GM20431 (cell line): ENCODE results near the gene POMP.
"Not testable (repeated sequence)": the region's sequence is repeated elsewhere in the genome, so short reads cannot be mapped to it uniquely, and the experiment has no call there.

Experiments used
- in situ Hi-C: fragments of 300-500 bp; cut with MseI, MboI; formaldehyde crosslinking; loops from one replicate; pipeline ENCODE4 v1.15.0; 2020; ENCODE audit warnings: low sequenced_read_pairs; ENCODE audit not compliant: unreplicated experiment

Gene POMP

GRCh38 chr13:28685114-28685513, 26.2 kb downstream of the POMP start:
- in situ Hi-C loops: no loop called here

- in situ Hi-C loops: no loop called here
Observed at GRCh38 chr13:28685892-28686291, 27.0 kb downstream of the POMP start.

GRCh38 chr13:28693605-28694491, 34.9 kb downstream of the POMP start:
- in situ Hi-C loops: not testable (repeated sequence)

GRCh38 chr13:28697441-28697840, 38.5 kb downstream of the POMP start:
- in situ Hi-C loops: no loop called here

GRCh38 chr13:28699246-28699645, 40.3 kb downstream of the POMP start:
- in situ Hi-C loops: no loop called here

DNA sequence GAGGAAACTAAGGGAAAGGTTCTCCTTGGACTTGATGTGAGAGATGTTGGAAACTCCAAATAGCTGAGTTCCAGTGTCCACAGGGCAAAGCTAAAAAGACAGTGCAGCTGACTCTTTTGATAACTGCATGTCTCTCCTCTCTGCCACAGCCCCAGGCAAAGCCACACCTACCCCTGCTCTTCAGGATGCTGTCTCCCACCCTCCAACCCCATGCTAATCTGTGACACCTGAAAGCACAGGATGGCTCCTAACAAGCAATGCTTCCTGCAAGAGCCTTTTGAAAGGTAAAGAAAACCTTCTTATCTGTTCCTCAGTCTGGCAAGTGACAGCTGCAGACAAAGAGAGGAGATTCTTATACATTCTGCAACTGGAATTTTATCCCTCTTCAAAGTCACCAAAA, 45.4 kb downstream of the POMP start:
- in situ Hi-C loops: no loop called here

DNA sequence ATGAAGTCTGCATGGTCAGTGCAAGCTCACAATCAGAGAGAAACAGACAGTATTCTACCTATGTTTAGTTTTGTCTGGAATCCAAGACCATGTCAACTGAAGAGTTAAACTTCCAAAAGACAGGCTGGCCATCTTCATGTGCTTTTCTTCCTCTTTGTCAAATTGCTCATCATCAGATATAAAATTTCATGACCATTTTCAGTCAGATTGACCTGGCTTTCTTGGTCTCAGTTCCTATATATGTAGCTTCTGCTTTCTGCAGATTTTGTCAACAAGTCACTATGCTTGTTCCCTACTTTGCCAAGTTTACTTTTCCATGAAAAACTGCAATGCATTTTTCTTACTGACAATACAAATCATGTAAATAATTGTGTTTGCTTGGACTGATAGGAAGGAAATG, 46.0 kb downstream of the POMP start:
- in situ Hi-C loops: no loop called here

- in situ Hi-C loops: no loop called here
Observed at GRCh38 chr13:28705461-28706083, 46.6 kb downstream of the POMP start.

DNA sequence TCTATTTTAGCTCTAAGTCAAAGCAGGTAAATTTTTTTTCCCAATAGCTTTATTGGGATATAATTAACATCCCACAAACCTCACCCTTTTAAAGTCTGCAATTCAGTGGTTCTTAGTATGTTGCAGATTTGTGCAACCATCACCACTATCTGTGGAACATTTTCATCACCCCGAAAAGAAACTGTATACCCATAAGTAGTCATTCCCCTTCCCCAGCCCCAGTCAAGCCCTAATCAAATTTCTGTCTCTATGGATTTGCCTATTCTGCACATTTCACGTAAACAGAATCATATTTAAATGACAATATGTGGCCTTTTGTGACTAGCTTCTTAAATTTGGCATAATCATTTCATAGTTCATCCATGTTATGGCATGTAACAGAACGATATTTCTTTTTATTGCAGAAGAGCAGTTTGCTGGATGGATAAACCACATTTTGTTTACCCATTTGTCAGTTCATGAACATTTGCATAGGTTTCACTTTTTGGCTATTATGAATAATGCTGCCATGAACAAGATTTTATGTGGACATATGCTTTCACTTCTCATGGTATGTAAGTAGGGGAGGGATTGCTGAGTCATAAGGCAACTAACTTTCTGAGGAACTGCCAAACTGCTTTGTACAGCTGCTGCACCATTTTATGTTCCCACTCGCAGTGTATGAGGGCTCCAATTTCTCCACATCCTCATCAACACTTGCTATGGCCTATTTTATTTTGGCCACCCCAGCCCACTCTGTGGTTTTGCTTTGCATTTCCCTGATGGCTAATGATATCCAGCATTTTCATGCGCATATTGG, 48.9 kb downstream of the POMP start:
- in situ Hi-C loops: no loop called here

- in situ Hi-C loops: no loop called here
Observed at GRCh38 chr13:28710161-28710560, 51.2 kb downstream of the POMP start.

GRCh38 chr13:28714651-28715050, 55.7 kb downstream of the POMP start:
- in situ Hi-C loops: no loop called here

DNA sequence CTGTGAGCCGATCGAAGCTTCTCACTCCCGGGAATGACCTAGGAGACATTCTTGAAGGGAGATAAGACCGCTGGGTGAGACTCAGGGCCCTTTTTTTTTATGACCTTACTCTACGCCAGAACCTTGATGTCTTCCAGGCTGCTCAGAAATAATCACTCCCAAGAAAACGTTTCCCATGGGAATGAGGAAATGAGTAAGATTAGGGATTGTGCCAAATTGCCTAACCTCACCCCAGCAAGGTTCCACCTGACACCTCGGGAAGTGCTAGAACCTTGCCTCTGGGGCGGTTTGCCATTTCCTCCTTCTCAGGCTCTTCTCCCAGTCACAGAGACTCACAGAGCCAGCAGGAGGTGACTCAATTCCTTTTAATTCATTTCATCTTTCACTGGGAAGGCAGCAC, 57.6 kb downstream of the POMP start:
- in situ Hi-C loops: no loop called here

- in situ Hi-C loops: no loop called here
Observed at GRCh38 chr13:28717170-28717569, 58.2 kb downstream of the POMP start.

DNA sequence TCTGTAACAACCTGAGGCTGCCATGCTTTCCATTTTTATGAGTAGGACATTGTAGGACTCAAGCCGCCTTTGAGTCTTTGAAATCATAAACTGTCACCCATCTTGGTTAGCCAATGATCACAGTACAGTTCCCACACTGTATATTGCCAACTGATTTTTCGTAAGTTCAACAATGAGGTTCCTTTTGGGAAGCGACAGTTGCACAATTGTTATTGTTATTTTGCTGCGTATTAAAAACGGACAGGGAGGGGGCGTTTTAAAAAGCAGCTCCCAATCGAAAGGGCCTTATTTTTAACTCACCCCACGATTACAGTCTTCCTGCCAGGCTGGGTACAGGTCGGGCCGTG, 59.2 kb downstream of the POMP start:
- in situ Hi-C loops: no loop called here

GRCh38 chr13:28718543-28719226, 59.8 kb downstream of the POMP start, which contains the start of gene SLC46A3:
SLC46A3 (minus strand) TSS chr13:28718970; CDS start chr13:28717998, 972 bp downstream.
- in situ Hi-C loops: no loop called here

- in situ Hi-C loops: no loop called here
Observed at GRCh38 chr13:28719227-28720055, 60.5 kb downstream of the POMP start.

GRCh38 chr13:28723806-28724205, 64.9 kb downstream of the POMP start:
- in situ Hi-C loops: no loop called here

DNA sequence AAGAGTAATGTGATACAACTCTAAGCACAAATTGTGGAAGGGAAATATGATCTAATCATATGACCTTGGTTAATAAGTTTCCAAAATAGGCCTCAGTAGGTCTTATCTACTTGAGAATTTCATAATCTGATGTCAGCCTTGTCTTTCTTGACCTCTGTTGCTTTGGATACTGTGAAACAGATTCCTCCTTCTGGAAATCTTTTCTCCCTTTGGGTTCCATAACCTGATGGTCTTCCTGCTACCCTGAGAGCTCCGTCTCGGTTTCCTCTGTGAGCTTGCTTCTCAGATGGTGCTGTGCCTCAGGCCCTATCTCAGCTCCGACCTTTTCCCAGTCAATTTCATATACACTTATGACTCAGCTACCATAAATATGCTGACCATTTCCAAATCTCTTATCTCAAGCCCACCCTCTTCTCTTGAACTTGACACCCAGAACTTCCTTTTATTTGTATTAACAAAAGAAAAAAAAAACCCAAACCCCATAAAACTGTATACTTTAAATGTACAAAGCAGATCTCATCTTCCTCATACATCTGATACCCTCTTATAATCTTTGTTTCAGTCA, 66.2 kb downstream of the POMP start:
- in situ Hi-C loops: no loop called here
